ENCODE measurements around the gene RECK. TPM values are rescaled to one million over a fixed set of nuclear protein-coding genes. Genes with fewer than 3 reads are reported as not detected.

The RECK gene
- total RNA-seq, 1 experiment from 2014 or later = 10.6 TPM

Other genes with a start within 250 kb of the RECK start
- 14.5 and 23.0 TPM in 2 replicates for gene NPR2, start 245.3 kb upstream of the RECK start, total RNA-seq (2014; rRNA removed)
- gene SPAG8, start 224.7 kb upstream of the RECK start, total RNA-seq (2014; rRNA removed) = 0.98 and 1.4 TPM in 2 replicates
- gene HINT2, start 221.9 kb upstream of the RECK start, total RNA-seq (2014; rRNA removed) = 22.8 and 33.0 TPM in 2 replicates
- not detected in 2 replicates for gene FAM221B, start 208.2 kb upstream of the RECK start, total RNA-seq (2014; rRNA removed)
- 2.8 and 3.6 TPM in 2 replicates for gene TMEM8B, start 207.7 kb upstream of the RECK start, total RNA-seq (2014; rRNA removed)
- not detected in 2 replicates for gene OR13J1, start 166.5 kb upstream of the RECK start, total RNA-seq (2014; rRNA removed)
- 1.5 and 2.1 TPM in 2 replicates for gene HRCT1, start 130.7 kb upstream of the RECK start, total RNA-seq (2014; rRNA removed)
- gene SPAAR, start 127.4 kb upstream of the RECK start, total RNA-seq (2014; rRNA removed) = 0.17 and 0.38 TPM in 2 replicates
- not detected in 2 replicates for gene OR2S2, start 78.8 kb upstream of the RECK start, total RNA-seq (2014; rRNA removed)
- gene GLIPR2, start 99.8 kb downstream of the RECK start, total RNA-seq (2014; rRNA removed) = 29.6 and 38.3 TPM in 2 replicates
- 1.2 and 1.8 TPM in 2 replicates for gene CCIN, start 132.5 kb downstream of the RECK start, total RNA-seq (2014; rRNA removed)
- gene CLTA, start 154.0 kb downstream of the RECK start, total RNA-seq (2014; rRNA removed) = 418 and 464 TPM in 2 replicates
- 25.7 and 26.1 TPM in 2 replicates for gene GNE, start 221.5 kb downstream of the RECK start, total RNA-seq (2014; rRNA removed)